Mesenchymal stem cell (in vitro differentiated cells and primary cell): Measurements from ENCODE around the gene SCUBE1.

Experiments
- DNase-seq: peaks from one replicate; pipeline ENCODE4 v3.0.0-alpha.2; 2013
- H2AFZ ChIP-seq: one replicate; pipeline ENCODE4 v1.6.1; 2013; ENCODE audit warnings: low read depth, mild to moderate bottlenecking, control low read depth, inconsistent platforms, low read length, moderate library complexity
- H2AK5ac ChIP-seq: 2 replicates; pipeline ENCODE4 v1.6.1; 2013; ENCODE audit warnings: low read length, moderate library complexity, mild to moderate bottlenecking, inconsistent platforms; ENCODE audit not compliant: severe bottlenecking
- H2BK120ac ChIP-seq: one replicate; pipeline ENCODE4 v1.6.1; 2013; ENCODE audit warnings: low read depth, mild to moderate bottlenecking, inconsistent platforms, low read length, moderate library complexity
- H2BK12ac ChIP-seq, 2 experiments: one replicate each; pipeline ENCODE4 v1.6.1; 2013; ENCODE audit warnings: inconsistent platforms in 2 of 2, low read length in 2 of 2, mild to moderate bottlenecking in 2 of 2, moderate library complexity in 2 of 2, control low read depth in 1 of 2
- H2BK15ac ChIP-seq: one replicate; pipeline ENCODE4 v1.6.1; 2013; ENCODE audit warnings: mild to moderate bottlenecking, low read depth, inconsistent platforms; ENCODE audit not compliant: poor library complexity, severe bottlenecking
- H2BK5ac ChIP-seq: 2 replicates; pipeline ENCODE4 v1.6.1; 2013; ENCODE audit warnings: low read depth, mild to moderate bottlenecking, low read length, control low read depth, inconsistent platforms; ENCODE audit not compliant: poor library complexity, severe bottlenecking
- H3K14ac ChIP-seq, 2 experiments: one replicate each; pipeline ENCODE4 v1.6.1; 2013; ENCODE audit warnings: inconsistent platforms in 2 of 2, low read length in 2 of 2, control low read depth in 1 of 2, mild to moderate bottlenecking in 1 of 2, moderate library complexity in 1 of 2
- H3K18ac ChIP-seq, 2 experiments: one replicate each; pipeline ENCODE4 v1.6.1; 2013; ENCODE audit warnings: inconsistent platforms in 2 of 2, low read length in 2 of 2, control low read depth in 1 of 2, low read depth in 1 of 2, mild to moderate bottlenecking in 1 of 2
- H3K23ac ChIP-seq, 2 experiments: one replicate each; pipeline ENCODE4 v1.6.1; 2013; ENCODE audit warnings: inconsistent platforms in 2 of 2, low read length in 2 of 2, mild to moderate bottlenecking in 2 of 2, moderate library complexity in 2 of 2, control low read depth in 1 of 2
- H3K27ac ChIP-seq: 2 replicates; pipeline ENCODE4 v1.5.1; 2013; ENCODE audit warnings: mild to moderate bottlenecking, moderate library complexity, low read length, control low read depth, inconsistent platforms; ENCODE audit not compliant: poor library complexity, severe bottlenecking
- H3K27me3 ChIP-seq, 2 experiments: 2 replicates each; pipeline versions ENCODE4 v1.6.1 to v1.7.0; 2013; ENCODE audit warnings: low read length in 2 of 2, mild to moderate bottlenecking in 2 of 2, moderate library complexity in 2 of 2, control low read depth in 1 of 2, inconsistent platforms in 1 of 2; ENCODE audit not compliant: control insufficient read depth in 1 of 2, insufficient read depth in 1 of 2
- H3K36me3 ChIP-seq, 2 experiments: 2 replicates each; pipeline versions ENCODE4 v1.6.1 to v1.7.0; 2013; ENCODE audit warnings: low read length in 2 of 2, control low read depth in 1 of 2, inconsistent platforms in 1 of 2, low read depth in 1 of 2, mild to moderate bottlenecking in 1 of 2; ENCODE audit not compliant: insufficient read depth in 2 of 2, control insufficient read depth in 1 of 2
- H3K4ac ChIP-seq, 2 experiments: one replicate each; pipeline ENCODE4 v1.6.1; 2013; ENCODE audit warnings: inconsistent platforms in 2 of 2, low read length in 2 of 2, mild to moderate bottlenecking in 2 of 2, moderate library complexity in 2 of 2, control low read depth in 1 of 2, low read depth in 1 of 2
- H3K4me1 ChIP-seq: 2 replicates; pipeline ENCODE4 v1.6.1; 2013; ENCODE audit warnings: low read depth, low read length, control low read depth; ENCODE audit not compliant: control insufficient read depth, insufficient read depth
- H3K4me2 ChIP-seq: 2 replicates; pipeline ENCODE4 v1.6.1; 2013; ENCODE audit warnings: low read length, mild to moderate bottlenecking, inconsistent platforms; ENCODE audit not compliant: poor library complexity, severe bottlenecking
- H3K4me3 ChIP-seq, 2 experiments: 2 replicates each; pipeline versions ENCODE4 v1.5.1 to v1.7.0; 2013; ENCODE audit warnings: low read length in 2 of 2, mild to moderate bottlenecking in 2 of 2, control low read depth in 1 of 2, low read depth in 1 of 2; ENCODE audit not compliant: insufficient read depth in 1 of 2
- H3K79me1 ChIP-seq: replicated peaks from 2 replicates; pipeline ENCODE4 v1.6.1; 2013; ENCODE audit warnings: mild to moderate bottlenecking, control low read depth, low read length, inconsistent platforms; ENCODE audit not compliant: poor library complexity, severe bottlenecking
- H3K9ac ChIP-seq: 2 replicates; pipeline ENCODE4 v1.7.0; 2013; ENCODE audit warnings: mild to moderate bottlenecking, low read length, moderate library complexity
- H3K9me3 ChIP-seq: 2 replicates; pipeline ENCODE4 v1.7.0; 2013; ENCODE audit warnings: mild to moderate bottlenecking, low read length; ENCODE audit not compliant: control insufficient read depth
- H4K8ac ChIP-seq: one replicate; pipeline ENCODE4 v1.6.1; 2013; ENCODE audit warnings: inconsistent platforms, mild to moderate bottlenecking, low read length, moderate library complexity
- H4K91ac ChIP-seq: one replicate; pipeline ENCODE4 v1.6.1; 2013; ENCODE audit warnings: mild to moderate bottlenecking, low read length, inconsistent platforms
- WGBS: methylation state at CpG from one replicate; pipeline ENCODE4 v1.1.7; 2013; ENCODE audit warnings: mixed read lengths; 5-methylcytosine and 5-hydroxymethylcytosine counted together

The SCUBE1 gene

GRCh38 chr22:43275545-43276317, 67.4 kb downstream of the SCUBE1 start:
- peak; percentile 91 for DNase-seq
- WGBS = 41% methylated on average over 19 of the region's 19 CpGs
- Histone ChIP-seq H3K4ac (peak overlapping the region in 1 of 2 experiments; percentile 5), H3K27ac (no peak overlapping the region), H3K36me3 (no peaks in the 10 kb centered on the region), H4K91ac (peak overlapping the region; percentile 52), H2AK5ac (no peak overlapping the region), H4K8ac (no peak overlapping the region), H3K9me3 (no peaks in the 10 kb centered on the region), H2BK5ac (no peak overlapping the region), H3K4me2 (no peak overlapping the region), H3K23ac (peak overlapping the region in 1 of 2 experiments; percentile 34), H3K14ac (peak overlapping the region in 1 of 2 experiments; percentile 37), H2AFZ (no peak overlapping the region), H2BK15ac (peak overlapping the region; percentile 17), H3K4me1 (peaks cover 13% of the 10 kb centered on the region), H3K27me3 (peaks cover 27 to 69% of the 10 kb centered on the region in 2 experiments), H3K18ac (peak overlapping the region; percentile 2 to 16), H2BK12ac (peak overlapping the region in 1 of 2 experiments; percentile 15), H3K9ac (no peak overlapping the region), H3K79me1 (no peaks in the 10 kb centered on the region), H3K4me3 (no peak overlapping the region), H2BK120ac (no peak overlapping the region)

GRCh38 chr22:43274595-43275240, 68.5 kb downstream of the SCUBE1 start:
- H4K91ac ChIP-seq = no peak overlapping the region
- no peak overlapping the region for H3K18ac ChIP-seq
- H3K27ac ChIP-seq = no peak overlapping the region
- WGBS = 91% methylated on average over 25 of the region's 25 CpGs
- H3K4me1 ChIP-seq = peaks cover 13% of the 10 kb centered on the region
- no peaks in the 10 kb centered on the region for H3K36me3 ChIP-seq
- H2AFZ ChIP-seq = no peak overlapping the region
- H3K14ac ChIP-seq = peak overlapping the region in 1 of 2 experiments; percentile 29
- peak overlapping the region in 1 of 2 experiments; percentile 40 for H3K4ac ChIP-seq
- no peak overlapping the region for H3K4me2 ChIP-seq
- H3K9ac ChIP-seq = no peak overlapping the region
- H3K23ac ChIP-seq = no peak overlapping the region
- H2BK5ac ChIP-seq = no peak overlapping the region
- no peaks in the 10 kb centered on the region for H3K79me1 ChIP-seq
- peaks cover 32 to 76% of the 10 kb centered on the region in 2 experiments for H3K27me3 ChIP-seq
- no peak overlapping the region for H2BK120ac ChIP-seq
- no peak for DNase-seq
- no peak overlapping the region for H3K4me3 ChIP-seq
- H2BK12ac ChIP-seq = no peak overlapping the region
- no peak overlapping the region for H2AK5ac ChIP-seq
- H3K9me3 ChIP-seq = no peaks in the 10 kb centered on the region
- H4K8ac ChIP-seq = no peak overlapping the region
- no peak overlapping the region for H2BK15ac ChIP-seq

GRCh38 chr22:43273902-43274484, 69.2 kb downstream of the SCUBE1 start:
- Histone ChIP-seq H3K4me1 (peaks cover 13% of the 10 kb centered on the region), H3K23ac (no peak overlapping the region), H3K27me3 (peaks cover 27 to 76% of the 10 kb centered on the region in 2 experiments), H2BK5ac (no peak overlapping the region), H3K9ac (no peak overlapping the region), H2AFZ (no peak overlapping the region), H3K79me1 (no peaks in the 10 kb centered on the region), H3K4me3 (no peak overlapping the region), H3K18ac (no peak overlapping the region), H2AK5ac (no peak overlapping the region), H3K36me3 (no peaks in the 10 kb centered on the region), H4K8ac (no peak overlapping the region), H3K14ac (no peak overlapping the region), H3K4me2 (no peak overlapping the region), H3K27ac (no peak overlapping the region), H2BK12ac (no peak overlapping the region), H2BK15ac (no peak overlapping the region), H3K4ac (peak overlapping the region in 1 of 2 experiments; percentile 40), H4K91ac (no peak overlapping the region), H2BK120ac (no peak overlapping the region), H3K9me3 (no peaks in the 10 kb centered on the region)
- peak; percentile 71 for DNase-seq
- WGBS = 21% methylated on average over 8 of the region's 9 CpGs

- Histone ChIP-seq H2AFZ (no peak overlapping the region), H3K9ac (no peak overlapping the region), H3K14ac (no peak overlapping the region), H3K4me3 (no peak overlapping the region), H2BK5ac (no peak overlapping the region), H4K91ac (no peak overlapping the region), H3K4ac (no peak overlapping the region), H2AK5ac (no peak overlapping the region), H2BK120ac (no peak overlapping the region), H3K79me1 (no peaks in the 10 kb centered on the region), H3K4me1 (peaks cover 13% of the 10 kb centered on the region), H2BK12ac (no peak overlapping the region), H3K36me3 (no peaks in the 10 kb centered on the region), H3K4me2 (no peak overlapping the region), H3K27ac (no peak overlapping the region), H4K8ac (no peak overlapping the region), H3K18ac (no peak overlapping the region), H3K9me3 (no peaks in the 10 kb centered on the region), H3K27me3 (peaks cover 32 to 83% of the 10 kb centered on the region in 2 experiments), H3K23ac (no peak overlapping the region), H2BK15ac (no peak overlapping the region)
- 70% methylated on average over 12 of the region's 12 CpGs for WGBS
- peak; percentile 82 for DNase-seq
Measured at GRCh38 chr22:43272869-43273318, 70.3 kb downstream of the SCUBE1 start.
